Neural crest cell (in vitro differentiated cells): ENCODE data around the gene NUMB. TPM values are rescaled to one million over a fixed set of nuclear protein-coding genes. Genes with fewer than 3 reads are reported as not detected.

Experiments
- DNase-seq: peaks from one replicate; pipeline ENCODE4 v3.0.0; 2021; ENCODE audit warnings: low read depth, mixed read lengths, low spot score
- H3K27ac Mint-ChIP-seq: one replicate; pipeline ENCODE4 v1.8.0; 2021; ENCODE audit warnings: mild to moderate bottlenecking, mixed read lengths; ENCODE audit not compliant: unreplicated experiment
- H3K27me3 Mint-ChIP-seq: 2 replicates; pipeline ENCODE4 v1.8.0; 2021; ENCODE audit warnings: low read depth, mild to moderate bottlenecking, mixed read lengths
- H3K36me3 Mint-ChIP-seq: 2 replicates; pipeline ENCODE4 v1.8.0; 2021; ENCODE audit warnings: low read depth, mild to moderate bottlenecking, mixed read lengths
- H3K4me1 Mint-ChIP-seq: 2 replicates; pipeline ENCODE4 v1.8.0; 2021; ENCODE audit warnings: mixed read lengths
- H3K4me3 Mint-ChIP-seq: one replicate; pipeline ENCODE4 v1.8.0; 2021; ENCODE audit warnings: mild to moderate bottlenecking, mixed read lengths
- H3K9me3 Mint-ChIP-seq: 2 replicates; pipeline ENCODE4 v1.8.0; 2021; ENCODE audit warnings: mixed read lengths
- total RNA-seq: library from RNA; stranded (reverse); gene quantifications from 2 replicates; pipeline ENCODE4 v1.2.1, GENCODE V29; 2021
- TF ChIP-seq, protein P1 (sequence below): fragments of 200-600 bp; sonication (generic); conservative IDR thresholded peaks from 2 replicates; pipeline ENCODE4 v1.5.0; 2021; ENCODE audit warnings: antibody characterized with exemption, mild to moderate bottlenecking

Gene NUMB
- total RNA-seq, 1 donor from 2014 or later: 40.7 TPM

DNA sequence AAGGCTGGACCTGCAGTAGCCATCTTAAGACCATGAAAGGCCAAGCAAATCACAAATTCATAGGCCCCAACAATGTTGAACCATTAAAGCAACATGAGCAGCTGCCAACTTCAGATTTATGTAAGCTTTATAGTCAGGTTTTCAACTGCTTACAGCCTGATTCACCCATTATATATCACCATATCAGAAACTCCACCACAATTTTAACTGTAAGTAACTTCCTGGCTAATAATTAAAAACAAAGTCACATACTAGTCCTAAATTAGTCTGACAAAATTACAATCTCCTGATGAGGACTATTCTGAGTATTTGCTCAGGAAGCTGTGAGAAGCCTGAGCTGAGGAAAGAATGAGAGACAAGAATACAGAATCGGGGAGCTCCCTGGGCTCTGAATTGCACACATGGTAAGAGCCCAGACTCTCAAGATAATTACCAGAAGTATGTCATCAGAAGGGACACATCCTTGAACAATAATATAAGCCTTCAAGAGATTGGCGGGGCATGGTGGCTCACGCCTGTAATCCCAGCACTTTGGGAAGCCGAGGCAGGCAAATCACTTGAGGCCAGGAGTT, 55.1 kb downstream of the NUMB start:
- Mint-ChIP-seq H3K4me1 (no peaks in the 10 kb centered on the region), H3K27me3 (no peaks in the 10 kb centered on the region), H3K4me3 (no peak overlapping the region), H3K27ac (no peak overlapping the region), H3K36me3 (peaks cover 3% of the 10 kb centered on the region), H3K9me3 (no peaks in the 10 kb centered on the region)
- TF ChIP-seq, protein P1, sequence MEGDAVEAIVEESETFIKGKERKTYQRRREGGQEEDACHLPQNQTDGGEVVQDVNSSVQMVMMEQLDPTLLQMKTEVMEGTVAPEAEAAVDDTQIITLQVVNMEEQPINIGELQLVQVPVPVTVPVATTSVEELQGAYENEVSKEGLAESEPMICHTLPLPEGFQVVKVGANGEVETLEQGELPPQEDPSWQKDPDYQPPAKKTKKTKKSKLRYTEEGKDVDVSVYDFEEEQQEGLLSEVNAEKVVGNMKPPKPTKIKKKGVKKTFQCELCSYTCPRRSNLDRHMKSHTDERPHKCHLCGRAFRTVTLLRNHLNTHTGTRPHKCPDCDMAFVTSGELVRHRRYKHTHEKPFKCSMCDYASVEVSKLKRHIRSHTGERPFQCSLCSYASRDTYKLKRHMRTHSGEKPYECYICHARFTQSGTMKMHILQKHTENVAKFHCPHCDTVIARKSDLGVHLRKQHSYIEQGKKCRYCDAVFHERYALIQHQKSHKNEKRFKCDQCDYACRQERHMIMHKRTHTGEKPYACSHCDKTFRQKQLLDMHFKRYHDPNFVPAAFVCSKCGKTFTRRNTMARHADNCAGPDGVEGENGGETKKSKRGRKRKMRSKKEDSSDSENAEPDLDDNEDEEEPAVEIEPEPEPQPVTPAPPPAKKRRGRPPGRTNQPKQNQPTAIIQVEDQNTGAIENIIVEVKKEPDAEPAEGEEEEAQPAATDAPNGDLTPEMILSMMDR: no peak
- no peak for DNase-seq

DNA sequence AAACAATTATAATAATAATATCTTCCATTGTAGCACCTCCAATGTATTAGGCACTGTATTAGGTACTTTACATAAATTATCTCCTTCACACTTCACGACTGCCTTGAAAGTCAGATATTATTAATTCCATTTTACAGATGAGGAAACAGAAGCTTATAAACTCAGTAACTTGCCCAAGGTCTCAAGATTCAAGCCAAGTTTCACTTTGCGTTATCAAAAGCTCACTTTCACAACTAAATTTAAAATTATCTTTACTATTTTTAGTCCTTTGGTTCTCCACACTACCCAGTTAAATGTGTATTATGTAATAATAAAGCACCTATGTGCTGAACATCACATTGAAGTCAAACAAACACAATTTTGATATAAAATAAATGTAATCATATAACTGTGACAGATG, 55.8 kb downstream of the NUMB start:
- Mint-ChIP-seq H3K4me1 (no peaks in the 10 kb centered on the region), H3K4me3 (no peak overlapping the region), H3K36me3 (peaks cover 3% of the 10 kb centered on the region), H3K27me3 (no peaks in the 10 kb centered on the region), H3K9me3 (no peaks in the 10 kb centered on the region), H3K27ac (no peak overlapping the region)
- TF ChIP-seq, protein P1: no peak
- DNase-seq: no peak

GRCh38 chr14:73397810-73398209, 60.5 kb downstream of the NUMB start:
- Mint-ChIP-seq H3K27ac (no peak overlapping the region), H3K9me3 (no peaks in the 10 kb centered on the region), H3K36me3 (no peaks in the 10 kb centered on the region), H3K4me3 (no peak overlapping the region), H3K27me3 (no peaks in the 10 kb centered on the region), H3K4me1 (peaks cover 5% of the 10 kb centered on the region)
- DNase-seq: no peak
- TF ChIP-seq, protein P1: no peak

GRCh38 chr14:73394317-73394716, 64.0 kb downstream of the NUMB start:
- no peaks in the 10 kb centered on the region for H3K36me3 Mint-ChIP-seq
- no peak overlapping the region for H3K27ac Mint-ChIP-seq
- H3K9me3 Mint-ChIP-seq: no peaks in the 10 kb centered on the region
- DNase-seq: no peak
- H3K4me3 Mint-ChIP-seq: no peak overlapping the region
- TF ChIP-seq, protein P1: no peak
- peaks cover 5% of the 10 kb centered on the region for H3K4me1 Mint-ChIP-seq
- no peaks in the 10 kb centered on the region for H3K27me3 Mint-ChIP-seq

DNA sequence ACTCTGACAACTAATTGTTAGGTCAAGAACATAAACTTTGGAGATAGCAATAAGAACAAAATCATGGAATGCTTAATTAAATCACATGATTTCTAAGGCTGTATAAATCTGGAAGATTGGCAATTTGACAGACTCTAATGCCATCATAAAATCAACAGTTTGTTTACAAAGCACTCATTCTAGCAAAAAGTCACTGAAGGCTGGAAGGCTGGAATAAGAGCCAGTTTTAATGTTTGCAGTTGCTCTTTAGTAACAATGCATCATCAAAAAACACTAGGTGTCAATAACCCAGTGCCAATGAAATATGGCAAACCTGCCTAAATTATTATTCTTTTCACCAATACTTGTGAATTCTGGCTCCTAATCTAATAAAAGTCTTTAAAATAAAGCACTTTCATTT, 65.0 kb downstream of the NUMB start:
- no peaks in the 10 kb centered on the region for H3K27me3 Mint-ChIP-seq
- DNase-seq: no peak
- peaks cover 5% of the 10 kb centered on the region for H3K4me1 Mint-ChIP-seq
- TF ChIP-seq, protein P1: no peak
- H3K36me3 Mint-ChIP-seq: no peaks in the 10 kb centered on the region
- H3K4me3 Mint-ChIP-seq: no peak overlapping the region
- H3K27ac Mint-ChIP-seq: no peak overlapping the region
- H3K9me3 Mint-ChIP-seq: no peaks in the 10 kb centered on the region
